Measurements from ENCODE around the gene C2orf74.
A peak's percentile ranks its signal among the peaks of the same experiment; 100 is the strongest.
"Not testable (repeated sequence)": the region's sequence is repeated elsewhere in the genome, so short reads cannot be mapped to it uniquely, and the experiment has no call there.

Gene C2orf74

GRCh38 chr2:61161888-61162287 lies at the start of gene C2orf74:
TSS of gene C2orf74 (plus strand) at chr2:61162188. CDS start at chr2:61162515, 327 bp downstream.
- no peak for DNase-seq

GRCh38 chr2:61114147-61114546 lies 47.8 kb upstream of the C2orf74 start:
- DNase-seq: no peak

DNA sequence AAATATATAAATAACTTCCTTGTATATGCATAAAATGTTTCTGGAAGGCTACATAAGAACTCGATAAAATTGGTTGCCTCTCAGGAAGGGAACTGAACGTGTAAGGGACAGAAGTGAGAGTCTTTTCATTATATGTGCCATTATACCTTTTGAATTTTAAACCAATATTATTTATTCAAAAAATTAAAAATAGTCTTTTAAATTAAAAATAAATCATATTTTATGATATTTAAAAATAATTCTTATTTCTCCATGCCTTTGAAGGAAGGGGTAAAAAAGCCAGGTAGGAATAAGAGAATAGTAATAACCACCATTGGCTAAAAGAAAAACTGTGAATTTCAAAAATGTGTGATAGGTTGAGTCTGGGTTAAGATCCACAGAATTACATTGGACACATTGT lies 45.7 kb upstream of the C2orf74 start:
- no peak for DNase-seq

DNA sequence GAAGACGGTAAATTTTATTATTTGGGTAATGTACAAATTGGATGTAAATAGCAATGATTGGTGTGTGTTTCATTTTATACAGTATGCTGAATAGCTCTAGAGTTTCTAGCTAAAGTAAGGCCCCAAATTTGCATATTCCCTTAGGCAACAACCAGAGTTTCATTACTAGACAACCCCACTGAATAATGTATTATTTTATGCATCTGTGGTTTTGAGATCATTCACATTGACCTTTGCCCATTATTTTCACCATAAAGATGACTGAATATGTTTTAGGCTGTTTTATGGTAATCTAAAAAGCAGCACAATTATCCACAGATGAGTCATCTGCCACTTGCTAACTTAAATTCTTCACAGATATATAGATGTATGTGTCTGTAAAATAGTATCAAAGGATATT lies 44.5 kb upstream of the C2orf74 start:
- no peak for DNase-seq

GRCh38 chr2:61125123-61125710 lies 36.8 kb upstream of the C2orf74 start:
- DNase-seq: no peak

GRCh38 chr2:61125798-61126197 lies 36.2 kb upstream of the C2orf74 start:
- DNase-seq: no peak

DNA sequence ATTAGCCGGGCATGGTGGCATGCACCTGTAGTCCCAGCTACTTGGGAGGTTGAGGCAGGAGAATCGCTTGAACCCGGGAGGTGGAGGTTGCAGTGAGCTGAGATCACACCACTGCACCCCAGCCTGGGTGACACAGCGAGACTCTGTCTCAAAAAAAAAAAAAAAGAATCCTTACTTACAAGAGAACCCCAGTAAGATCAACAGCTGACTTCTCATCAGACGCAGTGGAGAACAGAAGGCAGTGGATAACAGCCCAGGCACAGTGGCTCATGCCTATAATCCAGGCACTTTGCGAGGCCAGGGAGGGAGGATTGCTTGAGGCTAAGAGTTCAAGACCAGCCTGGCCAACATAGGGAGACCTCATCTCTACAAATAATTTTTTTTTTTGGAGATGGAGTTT lies 33.9 kb upstream of the C2orf74 start:
- not testable (repeated sequence) for DNase-seq

GRCh38 chr2:61134141-61134540 lies 27.8 kb upstream of the C2orf74 start:
- no peak for DNase-seq

DNA sequence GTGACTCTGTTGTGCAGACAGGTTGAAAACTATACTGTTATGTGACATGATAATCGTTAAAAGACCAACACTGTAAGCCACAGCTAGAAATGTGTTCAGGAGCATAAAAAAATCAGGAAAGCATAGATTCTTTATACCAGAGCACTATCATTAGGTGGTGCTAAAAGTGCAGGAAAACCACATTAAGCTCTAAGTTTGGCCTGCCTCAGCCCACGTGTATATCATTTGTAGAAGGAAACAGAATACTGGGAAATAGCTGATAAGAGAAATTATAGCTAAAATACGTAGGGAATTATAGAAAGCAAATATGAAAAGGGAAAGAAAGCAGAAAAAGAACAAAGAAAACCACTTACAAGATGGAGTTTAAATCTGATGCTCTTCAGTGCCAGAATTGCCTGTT lies 26.5 kb upstream of the C2orf74 start:
- DNase-seq: no peak

- no peak for DNase-seq
Measured at GRCh38 chr2:61138859-61139258, 23.1 kb upstream of the C2orf74 start.

- DNase-seq: no peak
Measured at GRCh38 chr2:61141151-61141550, 20.8 kb upstream of the C2orf74 start.

DNA sequence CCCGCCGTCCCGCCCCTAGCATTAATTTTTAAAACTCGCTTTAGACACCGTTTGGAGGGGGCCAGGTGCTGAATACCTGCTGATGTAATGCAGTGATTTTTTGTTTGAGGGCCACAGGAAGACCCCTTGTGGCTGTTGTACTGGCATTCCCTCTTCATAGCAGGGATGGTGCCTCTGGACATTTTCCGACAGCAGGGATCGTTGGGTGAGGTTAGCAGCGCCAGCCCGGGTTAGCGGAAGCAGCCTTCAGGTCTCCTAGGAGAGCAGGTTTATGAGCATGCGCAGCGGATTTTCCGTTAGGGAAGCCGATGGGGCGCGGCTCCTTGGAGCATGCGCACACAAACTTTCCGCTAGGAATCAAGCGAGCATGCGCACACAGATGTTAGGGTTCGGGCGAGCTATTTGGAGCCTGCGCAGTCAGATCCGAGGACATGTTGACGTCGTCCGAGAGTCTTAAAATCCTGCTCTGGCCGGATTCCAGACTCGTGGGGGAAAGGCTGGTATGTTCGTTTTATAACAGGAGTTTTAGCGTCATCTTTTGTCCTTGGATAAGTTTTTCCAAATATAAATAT lies 17.2 kb upstream of the C2orf74 start:
- DNase-seq: peak; percentile 28

- no peak for DNase-seq
Measured at GRCh38 chr2:61145990-61146389, 16.0 kb upstream of the C2orf74 start.

DNA sequence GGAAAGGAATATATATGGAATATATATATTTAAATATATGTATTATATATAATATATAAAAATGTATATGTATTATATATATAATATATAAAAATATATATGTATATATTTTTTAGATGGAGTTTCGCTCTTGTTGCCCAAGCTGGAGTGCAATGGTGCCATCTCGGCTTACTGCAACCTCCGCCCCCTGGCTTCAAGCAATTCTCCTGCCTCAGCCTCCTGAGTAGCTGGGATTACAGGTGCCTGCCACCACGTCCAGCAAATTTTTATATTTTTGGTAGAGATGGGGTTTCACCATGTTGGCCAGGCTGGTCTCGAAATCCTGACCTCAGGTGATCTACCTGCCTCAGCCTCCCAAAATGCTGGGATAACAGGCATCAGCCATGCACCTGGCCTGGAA lies 13.9 kb upstream of the C2orf74 start:
- DNase-seq: not testable (repeated sequence)

- no peak for DNase-seq
Measured at GRCh38 chr2:61149074-61149473, 12.9 kb upstream of the C2orf74 start.

DNA sequence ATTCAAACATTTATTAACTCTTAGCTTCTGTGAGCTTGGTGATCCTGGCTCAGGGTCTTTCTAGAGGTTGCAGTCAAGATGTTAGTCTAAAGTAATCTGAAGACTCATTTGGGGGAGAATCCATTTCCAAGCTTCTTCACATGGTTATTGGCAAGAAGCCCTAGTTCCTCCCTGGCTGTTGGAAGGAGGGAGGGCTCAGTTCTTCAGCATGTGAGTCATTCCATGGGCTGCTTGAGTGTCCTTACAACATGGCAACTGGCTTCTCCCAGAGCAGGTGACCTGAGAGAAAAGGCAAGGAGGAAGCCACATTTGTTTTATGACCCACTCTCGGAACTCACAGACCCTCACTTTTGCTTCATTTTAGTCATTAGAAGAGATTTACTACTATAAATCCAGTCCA lies 10.6 kb upstream of the C2orf74 start:
- DNase-seq: no peak

DNA sequence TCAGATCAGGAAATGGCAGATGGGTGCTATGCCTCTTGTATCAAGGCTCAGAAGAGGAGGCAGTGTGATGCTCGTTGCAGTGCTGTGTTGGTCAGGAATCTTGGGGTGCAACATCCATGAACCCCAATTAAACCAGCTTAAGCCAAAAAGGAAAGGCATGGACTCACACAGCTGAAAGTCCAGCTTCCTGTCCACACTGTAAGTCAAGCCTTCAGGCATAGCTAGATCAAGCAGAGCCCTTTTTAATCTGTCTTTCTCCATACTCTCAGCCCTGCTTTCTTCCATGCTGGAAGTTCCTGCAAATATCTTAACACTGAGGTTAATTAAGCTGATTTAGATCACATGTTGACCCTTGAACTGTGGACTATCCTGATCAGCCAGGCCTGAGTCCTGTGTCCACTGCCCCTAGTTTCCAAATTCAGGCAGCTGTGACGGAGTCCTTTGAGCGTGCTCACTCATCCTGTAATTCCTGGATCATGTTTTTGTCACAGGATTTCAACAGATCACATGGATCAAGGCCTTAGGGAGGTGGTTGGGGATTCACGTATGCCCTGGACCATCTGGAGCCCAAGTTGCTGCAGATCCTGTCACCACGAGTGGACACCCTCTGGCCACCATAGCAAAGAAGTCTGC lies 4.5 kb upstream of the C2orf74 start:
- DNase-seq: no peak

DNA sequence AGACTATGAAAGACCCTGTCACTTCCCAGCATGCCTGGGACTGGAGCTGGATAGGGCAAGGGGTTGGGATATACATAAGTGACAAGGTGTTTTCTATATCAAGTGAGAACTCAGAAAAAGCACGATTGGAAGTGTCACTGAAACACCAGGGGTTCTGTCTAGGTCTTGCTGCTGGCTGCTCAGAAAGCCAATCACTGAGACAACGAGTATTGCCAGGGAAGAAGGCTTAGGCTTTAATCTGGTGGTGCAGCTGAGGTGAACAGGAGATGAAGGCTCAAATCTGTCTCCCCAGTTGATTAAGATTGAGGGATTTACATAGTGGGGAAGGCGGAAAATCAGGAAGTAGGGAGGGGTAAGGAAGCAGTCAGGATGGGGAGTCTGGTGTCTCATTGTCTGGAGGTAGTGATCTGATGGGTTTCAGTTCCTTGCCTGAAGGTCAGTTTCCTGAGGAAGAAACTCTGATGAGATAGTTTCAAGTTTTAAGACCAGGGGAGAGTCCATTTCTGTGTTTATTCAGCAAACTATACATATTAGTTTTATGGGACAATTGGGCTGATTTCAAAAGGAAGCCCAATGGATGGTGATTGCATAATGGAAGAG lies 3.5 kb upstream of the C2orf74 start:
- DNase-seq: no peak

DNA sequence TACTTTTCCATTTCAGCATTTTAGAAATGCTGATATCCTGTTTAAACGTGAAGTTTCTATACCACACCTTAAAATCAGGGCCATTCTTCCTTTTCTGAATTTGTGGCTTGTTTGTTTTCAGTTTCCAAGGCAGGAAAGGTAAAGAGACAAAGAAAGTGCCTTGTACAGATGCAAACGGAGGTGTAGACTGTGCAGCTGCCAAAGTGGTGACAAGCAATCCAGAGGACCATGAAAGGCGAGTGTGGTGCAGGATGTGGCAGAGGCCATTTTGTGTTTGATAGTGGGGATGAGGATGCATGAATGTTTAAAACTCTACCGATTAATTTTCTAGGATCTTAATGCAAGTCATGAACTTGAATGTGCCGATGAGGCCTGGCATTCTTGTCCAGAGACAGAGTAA lies 733 bp downstream of the C2orf74 start:
- DNase-seq: no peak

DNA sequence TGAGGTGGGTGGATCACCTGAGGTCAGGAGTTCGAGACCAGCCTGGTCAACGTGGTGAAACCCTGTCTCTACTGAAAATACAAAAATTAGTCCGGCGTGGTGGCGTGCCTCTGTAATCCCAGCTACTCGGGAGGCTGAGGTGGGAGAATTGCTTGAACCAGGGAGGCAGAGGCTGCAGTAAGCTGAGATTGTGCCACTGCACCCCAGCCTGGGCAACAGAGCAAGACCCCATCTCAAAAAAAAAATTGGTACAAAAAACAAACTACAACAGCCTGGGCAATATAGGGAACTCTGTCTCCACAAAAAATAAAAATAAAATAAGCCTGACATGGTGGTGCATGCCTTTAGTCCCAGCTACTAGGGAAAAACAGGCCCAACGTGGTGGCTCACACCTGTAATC lies 3.1 kb downstream of the C2orf74 start:
- DNase-seq: not testable (repeated sequence)

GRCh38 chr2:61165946-61166345 lies 4.0 kb downstream of the C2orf74 start:
- DNase-seq: no peak

DNA sequence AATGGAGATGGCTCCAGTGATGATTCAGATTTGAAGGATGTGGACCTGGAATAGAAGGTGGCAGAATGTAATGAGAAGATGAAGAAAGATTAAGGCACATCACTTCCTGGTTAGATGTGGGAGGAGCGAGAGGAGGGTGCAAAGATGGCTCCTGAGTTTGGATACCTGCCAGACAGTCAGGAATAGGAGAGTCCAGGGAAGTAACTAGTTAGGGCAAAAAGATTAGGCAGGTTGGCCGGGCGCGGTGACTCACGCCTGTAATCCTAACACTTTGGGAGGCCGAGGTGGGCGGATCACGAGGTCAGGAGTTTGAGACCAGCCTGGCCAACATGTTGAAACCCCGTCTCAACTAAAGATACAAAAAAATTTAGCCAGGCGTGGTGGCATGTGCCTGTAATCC lies 5.6 kb downstream of the C2orf74 start:
- DNase-seq: no peak

DNA sequence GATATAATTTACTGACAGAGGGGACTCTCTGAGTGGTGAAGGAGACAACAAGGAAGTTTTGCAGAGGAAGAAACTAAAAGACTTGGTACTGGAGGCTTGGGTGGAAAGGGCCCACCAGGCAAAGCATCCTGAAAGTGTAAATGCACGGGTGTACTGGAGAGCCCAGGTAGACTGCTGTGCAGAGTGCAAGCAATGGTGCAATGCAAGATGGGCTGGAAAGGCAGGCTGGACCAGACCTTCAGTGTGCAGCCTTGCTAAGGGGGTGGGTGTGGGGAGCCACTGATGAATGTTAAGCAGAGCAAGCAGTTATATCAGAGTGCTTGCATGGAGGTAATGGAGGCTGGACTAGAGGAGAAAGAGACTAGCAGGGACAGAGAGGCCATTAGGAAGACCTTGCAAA lies 10.7 kb downstream of the C2orf74 start:
- DNase-seq: no peak

- no peak for DNase-seq
Measured at GRCh38 chr2:61173116-61173515, 11.1 kb downstream of the C2orf74 start.
